BLaER1 treated with 17β-estradiol and CSF1 and Interleukin-3, amounts not matched to agents 10 nM and 100 nM (cell line): ENCODE results near the gene C5AR1.
"Not testable (repeated sequence)": the region's sequence is repeated elsewhere in the genome, so short reads cannot be mapped to it uniquely, and the experiment has no call there.

Source experiments
- H3K27ac ChIP-seq, 11 experiments: shearing (Covaris generic); formaldehyde crosslinking; 2 replicates each; pipeline ENCODE4 v1.8.1; 2022
- H3K27me3 ChIP-seq, 11 experiments: shearing (Covaris generic); formaldehyde crosslinking; 2 replicates each; pipeline ENCODE4 v1.8.1; 2022
- H3K36me3 ChIP-seq, 11 experiments: shearing (Covaris generic); formaldehyde crosslinking; 2 replicates each; pipeline ENCODE4 v1.8.1; 2022
- H3K4me1 ChIP-seq, 10 experiments: shearing (Covaris generic); formaldehyde crosslinking; 2 replicates each; pipeline ENCODE4 v1.8.1; 2022
- H3K4me2 ChIP-seq, 11 experiments: shearing (Covaris generic); formaldehyde crosslinking; 2 replicates each; pipeline ENCODE4 v1.8.1; 2022
- H3K4me3 ChIP-seq, 10 experiments: shearing (Covaris generic); formaldehyde crosslinking; 2 replicates each; pipeline ENCODE4 v1.8.1; 2022
- H3K9ac ChIP-seq, 11 experiments: shearing (Covaris generic); formaldehyde crosslinking; 2 replicates each; pipeline ENCODE4 v1.8.1; 2022
- H3K9me3 ChIP-seq, 11 experiments: shearing (Covaris generic); formaldehyde crosslinking; replicated peaks in 1 of 11; 2 replicates each; pipeline ENCODE4 v1.8.1; 2022
- H4K20me1 ChIP-seq, 11 experiments: shearing (Covaris generic); formaldehyde crosslinking; 2 replicates each; pipeline ENCODE4 v1.8.1; 2022
- Cebpa-rat ChIP-seq, 11 experiments: shearing (Covaris generic); IDR thresholded peaks; 2 replicates each; pipeline ENCODE4 v1.8.1; 2022

C5AR1 gene

DNA sequence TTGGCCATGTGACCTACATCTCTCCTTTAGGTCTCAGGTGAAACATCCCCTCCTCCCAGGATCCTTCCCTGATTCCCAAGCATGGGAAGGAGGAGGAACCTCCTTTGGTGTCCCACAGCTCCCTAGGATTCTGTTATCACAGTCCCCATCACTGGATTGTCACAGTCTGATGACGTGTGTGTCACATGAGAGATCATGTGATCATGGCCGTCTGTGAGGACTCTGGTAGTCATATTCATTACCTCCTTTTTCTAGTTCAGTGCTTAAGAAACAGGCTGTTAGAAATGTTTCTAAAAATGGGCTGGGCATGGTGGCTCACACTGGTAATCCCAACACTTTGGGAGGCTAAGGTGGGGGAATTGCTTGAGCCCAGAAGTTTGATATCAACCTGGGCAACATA lies 42.4 kb downstream of the C5AR1 start:
- Histone ChIP-seq H3K4me1 (peaks cover 17 to 68% (median 31%) of the 10 kb centered on the region in 10 experiments), H3K4me3 (peak overlapping the region in 1 of 10 experiments; percentile 91; a peak in 2 of 20 replicates), H3K9me3 (peaks cover 0 to 5% (median 0%) of the 10 kb centered on the region in 11 experiments; a peak in 3 of 22 replicates), H3K4me2 (peak overlapping the region in 7 of 11 experiments; percentile 86 to 98 (median 97); a peak in 13 of 22 replicates), H4K20me1 (peaks cover 0 to 65% (median 38%) of the 10 kb centered on the region in 11 experiments; a peak in 14 of 22 replicates), H3K9ac (no peak overlapping the region), H3K27ac (peak overlapping the region in 2 of 11 experiments; percentile 6 to 9; a peak in 2 of 22 replicates), H3K36me3 (peaks cover 50 to 65% (median 56%) of the 10 kb centered on the region in 11 experiments), H3K27me3 (no peaks in the 10 kb centered on the region)
- no peak for TF ChIP-seq Cebpa-rat (IDR thresholded peaks at IDR 0.05)

DNA sequence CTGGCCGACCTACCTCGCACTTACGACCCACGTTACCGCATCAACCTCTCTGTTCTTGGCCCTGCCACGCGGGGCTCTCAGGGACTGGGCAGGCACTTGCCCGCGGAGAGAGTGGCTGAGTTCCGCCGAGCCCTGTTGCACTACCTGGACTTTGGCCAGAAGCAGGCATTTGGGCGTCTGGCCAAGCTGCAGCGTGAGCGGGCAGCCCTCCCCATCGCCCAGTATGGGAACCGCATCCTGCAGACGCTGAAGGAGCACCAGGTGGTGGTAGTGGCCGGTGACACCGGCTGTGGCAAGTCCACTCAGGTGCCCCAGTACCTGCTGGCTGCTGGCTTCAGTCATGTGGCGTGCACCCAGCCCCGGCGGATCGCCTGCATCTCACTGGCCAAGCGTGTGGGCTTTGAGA lies 43.6 kb downstream of the C5AR1 start:
- Histone ChIP-seq H3K36me3 (peaks cover 62 to 77% (median 69%) of the 10 kb centered on the region in 11 experiments), H4K20me1 (peaks cover 0 to 78% (median 49%) of the 10 kb centered on the region in 11 experiments; a peak in 18 of 22 replicates), H3K4me2 (peak overlapping the region in 3 of 11 experiments; percentile 15 to 36 (median 20); a peak in 3 of 22 replicates), H3K9me3 (peaks cover 0 to 12% (median 0%) of the 10 kb centered on the region in 11 experiments; a peak in 3 of 22 replicates), H3K9ac (no peak overlapping the region; a peak in 1 of 22 replicates), H3K27me3 (no peaks in the 10 kb centered on the region), H3K27ac (no peak overlapping the region), H3K4me1 (peaks cover 17 to 56% (median 31%) of the 10 kb centered on the region in 10 experiments), H3K4me3 (no peak overlapping the region)
- TF ChIP-seq Cebpa-rat (IDR thresholded peaks at IDR 0.05), result no peak

DNA sequence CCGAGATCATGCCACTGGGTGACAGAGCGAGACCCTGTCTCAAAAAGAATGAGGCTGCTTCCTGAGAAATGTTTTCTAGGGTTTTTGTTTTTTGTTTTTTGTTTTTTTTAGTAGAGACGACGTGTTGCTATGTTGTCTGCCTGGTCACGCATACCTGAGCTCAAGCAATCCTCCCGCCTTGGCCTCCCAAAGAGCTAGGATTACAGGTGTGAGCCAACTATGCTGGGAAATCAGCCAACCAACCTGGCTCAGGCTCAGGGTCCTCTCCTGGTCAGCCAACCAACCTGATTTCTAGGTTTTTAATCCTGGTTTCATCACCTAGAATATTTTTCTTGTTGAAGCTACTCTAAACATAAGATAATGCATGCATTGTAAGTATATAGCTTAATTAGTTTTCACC lies 47.2 kb downstream of the C5AR1 start:
- Histone ChIP-seq H3K9ac (no peak overlapping the region), H3K4me1 (peaks cover 0 to 30% (median 4%) of the 10 kb centered on the region in 10 experiments; a peak in 12 of 20 replicates), H3K27ac (no peak overlapping the region), H3K36me3 (peaks cover 98 to 100% (median 100%) of the 10 kb centered on the region in 11 experiments), H3K9me3 (peaks cover 0 to 12% (median 0%) of the 10 kb centered on the region in 11 experiments; a peak in 3 of 22 replicates), H4K20me1 (peaks cover 0 to 97% (median 63%) of the 10 kb centered on the region in 11 experiments; a peak in 20 of 22 replicates), H3K4me3 (no peak overlapping the region), H3K4me2 (no peak overlapping the region), H3K27me3 (no peaks in the 10 kb centered on the region)
- no peak for TF ChIP-seq Cebpa-rat (IDR thresholded peaks at IDR 0.05)

DNA sequence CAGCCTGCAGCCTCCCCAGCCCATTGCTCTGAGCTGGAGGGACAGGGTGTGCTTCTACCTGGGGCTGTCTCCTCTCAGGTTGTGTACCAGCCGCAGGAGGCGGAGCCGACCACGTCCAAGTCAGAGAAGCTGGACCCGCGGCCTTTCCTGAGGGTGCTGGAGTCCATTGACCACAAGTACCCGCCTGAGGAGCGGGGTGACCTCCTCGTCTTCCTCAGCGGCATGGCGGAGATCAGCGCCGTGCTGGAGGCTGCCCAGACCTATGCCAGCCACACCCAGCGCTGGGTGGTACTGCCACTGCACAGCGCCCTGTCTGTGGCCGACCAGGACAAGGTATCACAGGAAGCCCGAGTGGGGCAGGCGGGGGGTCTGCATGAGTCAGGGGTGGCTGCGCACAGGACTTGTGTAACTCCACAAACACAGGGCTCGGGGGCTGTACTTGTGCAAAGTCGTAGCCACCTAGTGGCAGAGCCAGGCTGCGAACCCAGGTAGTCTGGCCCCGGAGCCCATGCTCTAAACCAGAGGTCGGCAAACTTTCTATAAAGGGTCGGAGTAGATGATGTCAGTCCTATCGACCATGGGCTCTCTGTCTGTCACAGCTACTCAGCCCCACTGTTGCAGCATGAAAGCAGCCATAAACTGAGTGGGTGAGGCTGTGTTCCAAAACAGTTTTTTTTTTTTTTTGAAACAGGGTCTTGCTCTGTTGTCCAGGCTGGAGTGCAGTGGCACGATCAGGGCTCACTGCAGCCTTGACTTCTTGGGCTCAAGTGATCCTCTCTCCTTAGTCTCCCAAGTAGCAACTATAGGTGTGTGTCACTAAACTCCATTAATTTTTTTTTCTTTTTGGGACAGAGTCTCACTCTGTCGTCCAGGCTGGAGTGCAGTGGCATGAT lies 48.4 kb downstream of the C5AR1 start:
- peaks cover 0 to 32% (median 4%) of the 10 kb centered on the region in 10 experiments; a peak in 12 of 20 replicates for H3K4me1 ChIP-seq
- no peak overlapping the region for H3K27ac ChIP-seq
- H3K36me3 ChIP-seq, result peaks cover 100% of the 10 kb centered on the region in 11 experiments
- peaks cover 0 to 12% (median 0%) of the 10 kb centered on the region in 11 experiments; a peak in 3 of 22 replicates for H3K9me3 ChIP-seq
- no peak overlapping the region for H3K4me2 ChIP-seq
- no peak for TF ChIP-seq Cebpa-rat (IDR thresholded peaks at IDR 0.05)
- H3K9ac ChIP-seq, result no peak overlapping the region
- H3K27me3 ChIP-seq, result no peaks in the 10 kb centered on the region
- H4K20me1 ChIP-seq, result peaks cover 0 to 94% (median 58%) of the 10 kb centered on the region in 11 experiments; a peak in 20 of 22 replicates
- no peak overlapping the region for H3K4me3 ChIP-seq

GRCh38 chr19:47358936-47359335 lies 49.3 kb downstream of the C5AR1 start:
- 0 out of 22 replicates have a peak overlapping the region, but pooled peaks of 1 of the 11 experiments have one; percentile 7 for H3K9ac ChIP-seq
- H3K36me3 ChIP-seq, result peaks cover 97 to 100% (median 100%) of the 10 kb centered on the region in 11 experiments
- no peak overlapping the region for H3K4me2 ChIP-seq

DNA sequence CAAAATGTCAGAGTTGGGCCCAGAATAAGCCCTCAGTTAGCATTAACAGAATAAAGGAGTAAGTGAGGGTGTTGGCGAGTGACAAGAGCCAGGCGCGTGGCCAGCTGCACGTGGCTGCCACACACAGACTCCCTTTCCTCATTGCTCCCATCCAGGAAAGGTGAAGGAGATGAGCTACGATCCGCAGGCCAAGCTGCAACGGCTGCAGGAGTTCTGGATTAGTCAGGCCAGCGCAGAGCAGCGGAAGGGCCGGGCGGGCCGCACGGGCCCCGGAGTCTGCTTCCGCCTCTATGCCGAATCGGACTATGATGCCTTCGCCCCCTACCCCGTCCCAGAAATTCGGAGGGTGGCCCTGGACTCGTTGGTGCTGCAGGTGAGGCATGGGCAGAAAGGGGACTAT lies 52.7 kb downstream of the C5AR1 start:
- TF ChIP-seq Cebpa-rat (IDR thresholded peaks at IDR 0.05), result no peak
- Histone ChIP-seq H4K20me1 (peaks cover 5 to 71% (median 34%) of the 10 kb centered on the region in 11 experiments; a peak in 19 of 22 replicates), H3K9me3 (peaks cover 0 to 5% (median 0%) of the 10 kb centered on the region in 11 experiments; a peak in 3 of 22 replicates), H3K36me3 (peaks cover 96 to 100% (median 100%) of the 10 kb centered on the region in 11 experiments), H3K4me2 (0 out of 22 replicates have a peak overlapping the region, but pooled peaks of 1 of the 11 experiments have one; percentile 66), H3K4me3 (no peak overlapping the region), H3K4me1 (peaks cover 0 to 37% (median 20%) of the 10 kb centered on the region in 10 experiments; a peak in 16 of 20 replicates), H3K9ac (no peak overlapping the region), H3K27ac (peak overlapping the region in 2 of 11 experiments; percentile 60 to 73; a peak in 1 of 22 replicates), H3K27me3 (no peaks in the 10 kb centered on the region)

More at GRCh38 chr19:47358936-47359335, 49.3 kb downstream of the C5AR1 start:
- Histone ChIP-seq H3K27me3 (no peaks in the 10 kb centered on the region), H3K27ac (no peak overlapping the region), H3K4me1 (peaks cover 0 to 32% (median 13%) of the 10 kb centered on the region in 10 experiments; a peak in 16 of 20 replicates), H3K9me3 (peaks cover 0 to 12% (median 0%) of the 10 kb centered on the region in 11 experiments; a peak in 3 of 22 replicates), H3K4me3 (no peak overlapping the region), H4K20me1 (peaks cover 0 to 94% (median 49%) of the 10 kb centered on the region in 11 experiments; a peak in 19 of 22 replicates)
- TF ChIP-seq Cebpa-rat (IDR thresholded peaks at IDR 0.05), result no peak

DNA sequence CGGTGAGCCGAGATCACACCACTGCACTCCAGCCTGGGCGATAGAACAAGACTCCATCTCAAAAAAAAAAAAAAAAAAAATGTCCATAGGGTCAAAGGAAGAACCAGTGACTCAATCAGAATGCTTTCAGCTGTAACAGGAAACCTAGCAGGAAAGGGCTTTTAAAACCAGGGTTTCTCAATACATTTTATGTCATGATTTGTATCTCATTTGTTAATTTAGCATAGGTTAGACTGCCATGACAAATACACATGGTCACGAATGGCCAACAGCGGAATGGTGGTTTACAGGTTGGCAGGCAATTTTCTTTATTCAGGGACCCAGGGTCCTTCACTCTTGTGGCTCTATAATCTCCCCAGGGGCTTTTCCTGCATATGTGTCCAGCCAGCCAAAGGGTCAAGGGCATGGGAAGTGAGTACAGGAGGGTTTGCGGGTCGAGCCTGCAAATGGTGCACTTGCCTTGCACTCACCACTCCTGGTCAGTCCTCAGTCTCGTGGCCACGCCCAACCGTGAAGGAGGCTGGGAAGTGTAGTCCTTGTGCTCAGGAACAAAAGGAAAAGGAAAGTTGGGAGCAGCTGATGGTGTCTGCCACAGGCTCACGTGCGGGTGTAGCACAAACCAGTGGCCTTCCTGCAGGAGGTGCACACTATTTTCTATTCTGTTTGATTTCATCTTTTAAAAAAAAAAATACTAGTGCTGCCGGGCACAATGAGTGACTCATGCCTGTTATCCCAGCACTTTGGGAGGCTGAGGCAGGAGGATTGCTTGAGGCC lies 54.3 kb downstream of the C5AR1 start:
- H3K9ac ChIP-seq, result peak overlapping the region in 6 of 11 experiments; percentile 8 to 45 (median 23); a peak in 5 of 22 replicates
- 0 out of 20 replicates have a peak overlapping the region, but pooled peaks of 1 of the 10 experiments have one; percentile 9 for H3K4me3 ChIP-seq

DNA sequence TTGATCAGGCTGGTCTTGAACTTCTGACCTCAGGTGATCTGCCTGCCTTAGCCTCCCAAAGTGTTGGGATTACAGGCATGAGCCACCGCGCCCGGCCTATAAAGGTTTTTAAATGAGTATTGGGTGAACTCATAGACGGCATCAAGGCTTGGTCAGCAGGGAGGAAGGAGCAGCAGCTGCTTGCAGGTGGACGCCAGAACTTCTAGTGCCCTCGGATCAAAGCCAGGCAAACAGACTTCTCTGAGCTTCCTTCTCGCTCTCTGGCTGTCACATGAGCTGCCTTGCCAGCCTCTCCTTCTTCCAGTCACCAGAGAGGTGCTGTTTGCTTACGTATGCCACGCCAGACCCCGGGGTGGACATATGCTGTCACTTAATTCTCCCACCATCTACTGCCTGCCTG lies 55.8 kb downstream of the C5AR1 start:
- H3K9ac ChIP-seq, H3K9me3 ChIP-seq, H3K4me2 ChIP-seq, H3K4me3 ChIP-seq, H3K27ac ChIP-seq, H3K27me3 ChIP-seq: not testable (repeated sequence)
- Histone ChIP-seq H3K36me3 (peaks cover 84 to 96% (median 91%) of the 10 kb centered on the region in 11 experiments), H4K20me1 (peaks cover 5 to 62% (median 24%) of the 10 kb centered on the region in 11 experiments; a peak in 16 of 22 replicates), H3K4me1 (peaks cover 0 to 59% (median 38%) of the 10 kb centered on the region in 10 experiments; a peak in 16 of 20 replicates)

More for the DNA sequence above, 54.3 kb downstream of the C5AR1 start:
- no peaks in the 10 kb centered on the region for H3K27me3 ChIP-seq
- H3K4me1 ChIP-seq, result peaks cover 0 to 44% (median 24%) of the 10 kb centered on the region in 10 experiments; a peak in 16 of 20 replicates
- peaks cover 3 to 59% (median 20%) of the 10 kb centered on the region in 11 experiments; a peak in 16 of 22 replicates for H4K20me1 ChIP-seq
- no peaks in the 10 kb centered on the region for H3K9me3 ChIP-seq
- H3K36me3 ChIP-seq, result peaks cover 87 to 96% (median 93%) of the 10 kb centered on the region in 11 experiments
- TF ChIP-seq Cebpa-rat (IDR thresholded peaks at IDR 0.05), result no peak
- H3K4me2 ChIP-seq, result peak overlapping the region in 9 of 11 experiments; percentile 18 to 71 (median 41); a peak in 14 of 22 replicates
- H3K27ac ChIP-seq, result peak overlapping the region in 9 of 11 experiments; percentile 21 to 73 (median 54); a peak in 13 of 22 replicates
